ENCODE measurements around the gene WWC2.

Gene WWC2

DNA sequence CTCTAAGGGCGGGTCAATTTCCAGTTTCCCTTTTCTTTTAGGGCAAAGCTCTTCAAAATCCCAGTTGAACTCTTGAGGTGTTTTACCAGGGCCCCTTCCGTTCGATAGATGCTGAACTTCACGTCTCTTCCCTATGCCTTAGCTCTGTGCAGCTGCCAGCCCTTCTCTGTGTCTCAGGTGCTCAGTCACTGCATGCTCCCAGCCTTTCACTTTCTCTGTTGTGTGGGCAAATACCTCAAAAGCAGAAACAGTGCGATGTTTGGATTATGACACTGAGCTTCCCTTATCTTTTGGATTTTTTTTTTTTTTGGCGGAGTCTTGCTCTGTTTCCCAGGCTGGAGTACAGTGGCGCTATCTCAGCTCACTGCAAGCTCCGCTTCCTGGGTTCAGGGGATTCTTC lies 112.5 kb downstream of the WWC2 start:
- no peak for DNase-seq

- DNase-seq, result no peak
Measured at GRCh38 chr4:183213996-183214395, 114.9 kb downstream of the WWC2 start.

- no peak for DNase-seq
Measured at GRCh38 chr4:183214912-183215488, 115.9 kb downstream of the WWC2 start.

GRCh38 chr4:183220236-183220635 lies 121.2 kb downstream of the WWC2 start:
- DNase-seq, result no peak

DNA sequence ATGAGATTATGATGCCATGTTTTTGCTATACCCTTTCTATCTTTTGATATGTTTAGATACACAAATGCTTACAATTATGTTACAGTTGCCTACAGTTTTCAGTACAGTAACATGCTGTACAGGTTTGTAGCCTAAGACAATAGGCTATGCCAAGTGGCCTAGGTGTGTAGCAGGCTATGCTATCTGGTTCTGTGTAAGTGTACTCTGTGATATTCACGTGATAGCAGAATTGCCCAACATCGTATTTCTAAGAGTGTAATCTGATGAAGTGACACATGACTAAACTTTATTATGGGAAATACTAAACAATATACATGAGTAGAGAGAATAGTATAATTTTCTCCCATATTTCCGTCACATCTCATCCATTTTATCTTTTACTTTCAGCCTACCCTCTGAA lies 124.0 kb downstream of the WWC2 start:
- DNase-seq, result no peak

- DNase-seq, result no peak
Measured at GRCh38 chr4:183229397-183229796, 130.3 kb downstream of the WWC2 start.

- DNase-seq, result no peak
Measured at GRCh38 chr4:183240581-183241321, 141.7 kb downstream of the WWC2 start.

DNA sequence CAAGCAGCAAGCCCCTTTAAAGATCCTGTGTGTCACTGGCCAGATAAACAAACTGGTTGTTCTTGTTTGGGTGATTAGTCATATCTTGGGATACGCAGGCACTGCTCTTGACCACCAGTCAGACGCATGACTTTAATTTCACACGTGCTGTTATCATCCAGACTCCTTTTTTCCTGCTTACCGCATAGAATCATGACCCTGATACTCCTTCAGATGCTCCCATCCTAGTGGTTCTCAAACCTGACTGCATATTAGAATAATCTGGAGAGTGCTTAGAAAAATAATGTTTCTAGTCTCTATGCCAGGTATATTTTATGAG lies 142.2 kb downstream of the WWC2 start:
- peak; percentile 7 for DNase-seq

- no peak for DNase-seq
Measured at GRCh38 chr4:183241721-183242151, 142.7 kb downstream of the WWC2 start.

GRCh38 chr4:183242291-183242690 lies 143.2 kb downstream of the WWC2 start:
- DNase-seq, result no peak

DNA sequence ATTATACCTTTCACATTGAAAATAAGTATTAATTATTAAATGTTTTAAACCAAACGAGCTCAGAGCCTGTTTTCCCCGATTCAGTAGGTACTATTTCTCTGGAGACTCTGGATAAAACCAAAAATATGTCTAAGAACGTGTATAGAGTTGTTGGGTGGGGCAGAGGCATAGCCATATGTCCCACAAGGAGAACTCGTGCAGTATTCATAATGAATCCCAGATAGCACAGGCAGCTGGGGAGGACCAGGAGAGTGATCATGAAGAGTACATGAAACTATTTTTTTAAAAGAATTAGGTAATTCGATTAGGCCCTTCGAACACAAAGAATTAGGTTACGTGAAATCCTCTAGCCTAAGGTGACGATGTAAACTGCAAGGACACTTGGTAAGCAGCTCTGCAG lies 145.0 kb downstream of the WWC2 start:
- peak; percentile 66 for DNase-seq

DNA sequence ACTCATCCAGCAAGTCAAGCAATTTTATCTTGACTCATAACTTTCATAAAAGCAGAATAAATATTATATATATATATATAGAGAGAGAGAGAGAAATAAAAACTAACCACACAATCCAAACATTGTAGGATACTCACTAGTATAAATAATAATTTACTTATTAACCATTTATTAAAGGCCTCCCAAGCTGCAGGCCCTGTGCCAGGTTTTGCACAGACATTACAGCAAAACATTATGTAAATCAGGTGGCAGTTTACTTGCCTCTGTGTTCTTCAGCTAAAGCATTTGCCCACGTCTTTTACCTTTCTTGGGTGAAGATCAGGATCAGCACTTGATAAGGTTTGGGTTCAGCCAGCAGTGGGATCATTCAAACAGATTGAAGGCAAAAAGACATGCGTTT lies 145.4 kb downstream of the WWC2 start:
- DNase-seq, result no peak

DNA sequence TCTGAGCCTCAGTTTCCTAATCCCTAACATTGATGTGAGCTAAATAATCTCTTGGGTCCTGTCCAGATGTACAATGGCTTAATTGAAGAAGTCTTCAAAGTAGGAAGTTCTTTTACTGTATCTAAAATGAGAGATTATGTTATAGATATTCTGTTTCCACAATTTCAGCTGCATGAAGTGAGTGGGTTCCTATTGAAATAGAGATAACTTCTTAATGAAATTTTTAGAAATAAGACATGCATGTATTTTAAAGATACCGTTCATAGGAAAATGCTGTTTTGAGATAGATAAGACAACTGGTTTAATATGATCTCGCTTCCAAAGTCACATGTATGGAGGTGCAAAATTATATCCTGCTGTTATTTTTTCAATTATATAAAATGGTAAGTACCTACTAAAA lies 149.1 kb downstream of the WWC2 start:
- no peak for DNase-seq

- DNase-seq, result no peak
Measured at GRCh38 chr4:183249854-183250253, 150.8 kb downstream of the WWC2 start.

- DNase-seq, result no peak
Measured at GRCh38 chr4:183250831-183251230, 151.8 kb downstream of the WWC2 start.

DNA sequence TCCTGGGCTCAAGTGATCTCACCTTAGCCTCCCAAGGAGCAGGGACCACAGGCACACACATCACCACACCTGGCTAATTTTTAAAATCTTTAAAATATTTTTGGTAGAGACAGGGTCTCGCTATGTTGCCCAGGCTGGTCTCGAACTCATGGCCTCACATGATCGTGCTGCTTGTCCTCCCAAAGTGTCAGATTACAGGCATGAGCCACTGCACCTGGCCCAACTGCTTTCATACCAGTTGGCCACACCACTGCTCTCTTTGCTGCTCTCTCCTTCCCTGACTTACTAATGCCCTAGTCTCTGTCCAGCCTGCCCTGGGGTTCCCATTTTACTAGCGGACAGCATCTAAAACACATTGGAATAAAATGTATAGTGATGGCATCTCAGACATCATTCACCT lies 153.9 kb downstream of the WWC2 start:
- no peak for DNase-seq

DNA sequence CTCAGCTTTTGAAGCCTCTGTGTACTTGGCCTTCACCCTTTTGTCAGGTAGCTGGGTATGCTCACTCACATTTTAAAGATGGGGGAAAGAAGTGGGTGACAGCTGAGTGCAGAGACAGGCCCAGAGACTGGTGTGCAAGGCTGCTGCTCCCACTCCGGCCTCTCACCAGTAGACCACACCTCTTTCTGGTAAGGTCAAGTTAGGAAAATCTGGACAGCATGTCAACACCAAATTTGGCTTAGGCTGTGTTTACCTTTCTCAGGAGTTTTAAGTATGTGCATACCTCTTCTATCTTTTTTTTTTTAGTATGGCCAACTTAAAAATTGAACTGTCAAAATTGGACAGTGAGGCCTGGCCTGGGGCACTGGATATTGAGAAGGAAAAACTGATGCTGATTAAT lies 154.4 kb downstream of the WWC2 start:
- DNase-seq, result no peak

GRCh38 chr4:183254162-183254561 lies 155.1 kb downstream of the WWC2 start:
- DNase-seq, result no peak

DNA sequence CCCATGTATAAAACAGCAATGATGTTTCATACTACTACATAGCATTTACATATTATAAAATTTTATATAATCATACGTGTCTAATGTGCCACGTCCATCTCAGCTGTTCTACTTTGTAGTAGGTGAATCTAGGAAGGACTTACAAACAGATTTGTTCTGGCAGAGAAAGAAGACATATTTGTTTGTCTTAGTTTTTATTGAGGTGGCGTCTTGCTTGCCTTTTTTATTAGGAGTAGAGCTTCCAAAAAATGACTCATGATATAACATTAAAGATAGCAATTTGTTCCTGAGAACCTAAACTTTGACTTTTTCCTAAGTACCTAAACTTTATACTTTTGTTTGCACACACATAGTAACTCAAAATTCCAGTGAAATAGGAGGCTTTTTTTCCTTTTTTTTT lies 156.4 kb downstream of the WWC2 start:
- no peak for DNase-seq

GRCh38 chr4:183256343-183256742 lies 157.3 kb downstream of the WWC2 start:
- DNase-seq, result no peak

DNA sequence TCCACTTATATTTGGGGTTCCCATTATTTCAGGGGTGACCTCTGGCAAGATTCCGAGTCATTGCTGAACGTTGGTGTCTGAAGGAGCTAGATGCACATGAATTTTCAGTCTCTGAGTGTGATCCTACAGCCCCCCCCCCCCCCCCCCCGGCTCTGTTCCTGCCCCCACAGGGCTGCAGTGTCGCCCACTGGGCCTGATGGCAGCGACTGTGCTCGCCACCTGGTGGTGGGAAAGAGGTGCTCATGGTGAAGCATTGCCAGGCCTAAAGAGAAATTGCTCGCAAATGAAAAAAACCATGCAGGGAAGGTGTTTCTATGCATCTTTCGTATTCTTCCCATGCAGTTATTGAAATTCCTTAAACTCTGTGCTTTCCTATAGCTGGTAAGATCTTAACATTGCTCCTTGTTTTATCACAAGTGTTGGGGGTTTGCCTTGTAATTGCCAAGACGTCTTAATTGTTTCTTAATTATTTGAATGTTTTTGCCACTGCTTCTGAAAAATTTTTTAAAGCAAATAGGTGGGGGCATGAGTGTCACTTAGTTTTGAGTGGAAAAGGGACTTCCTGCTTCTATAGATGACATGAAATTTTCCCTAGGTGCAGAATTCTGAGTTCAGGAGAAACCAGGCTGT lies 157.8 kb downstream of the WWC2 start:
- no peak for DNase-seq

GRCh38 chr4:183257808-183258207 lies 158.8 kb downstream of the WWC2 start:
- DNase-seq, result no peak

GRCh38 chr4:183260491-183261151 lies 161.6 kb downstream of the WWC2 start:
- DNase-seq, result no peak
